OCI-LY1 (cell line): ENCODE data around the gene GORASP1.
A peak's percentile ranks its signal among the peaks of the same experiment; 100 is the strongest.

Experiments
- H2AFZ ChIP-seq: fragments of 200-600 bp; sonication (generic), shearing (Covaris generic); 2 replicates; pipeline ENCODE4 v1.6.0; 2014; ENCODE audit warnings: antibody characterized with exemption, mild to moderate bottlenecking, low read length
- H3F3A ChIP-seq: fragments of 200-600 bp; sonication (generic), shearing (Covaris generic); 2 replicates; pipeline ENCODE4 v1.6.0; 2014; ENCODE audit warnings: mild to moderate bottlenecking, antibody characterized with exemption, low read length, moderate library complexity; ENCODE audit not compliant: insufficient read depth
- H3K27ac ChIP-seq: fragments of 200-600 bp; sonication (generic); 2 replicates; pipeline ENCODE4 v1.5.1; 2014; ENCODE audit warnings: low read length, mixed run types, mild to moderate bottlenecking, low read depth; ENCODE audit not compliant: poor library complexity, severe bottlenecking
- H3K27me3 ChIP-seq: fragments of 200-600 bp; sonication (generic); 2 replicates; pipeline ENCODE4 v1.6.0; 2014; ENCODE audit warnings: antibody characterized with exemption, mild to moderate bottlenecking, low read length, moderate library complexity; ENCODE audit not compliant: insufficient read depth
- H3K36me3 ChIP-seq: fragments of 200-600 bp; sonication (generic); 2 replicates; pipeline ENCODE4 v1.6.1; 2014; ENCODE audit warnings: mild to moderate bottlenecking, antibody characterized with exemption, low read length, moderate library complexity, mixed read lengths; ENCODE audit not compliant: insufficient read depth
- H3K4me1 ChIP-seq: fragments of 200-600 bp; sonication (generic); 2 replicates; pipeline ENCODE4 v1.5.1; 2014; ENCODE audit warnings: mild to moderate bottlenecking, low read length, moderate library complexity; ENCODE audit not compliant: insufficient read depth, severe bottlenecking
- H3K4me2 ChIP-seq: fragments of 200-600 bp; sonication (generic), shearing (Covaris generic); 2 replicates; pipeline ENCODE4 v1.6.1; 2014; ENCODE audit warnings: low read length
- H3K4me3 ChIP-seq: fragments of 200-600 bp; sonication (generic); 2 replicates; pipeline ENCODE4 v1.5.1; 2014; ENCODE audit warnings: low read length, low read depth, mild to moderate bottlenecking, mixed read lengths; ENCODE audit not compliant: poor library complexity, severe bottlenecking
- H3K79me2 ChIP-seq: fragments of 200-600 bp; shearing (Covaris generic); 2 replicates; pipeline ENCODE4 v1.6.1; 2016; ENCODE audit warnings: mixed run types, low read length, mixed read lengths; ENCODE audit not compliant: insufficient read depth
- H3K9ac ChIP-seq: fragments of 200-600 bp; sonication (generic), shearing (Covaris generic); 2 replicates; pipeline ENCODE4 v1.6.1; 2014; ENCODE audit warnings: mild to moderate bottlenecking, low read length, mixed read lengths
- H3K9me2 ChIP-seq: fragments of 200-600 bp; sonication (generic), shearing (Covaris generic); 2 replicates; pipeline ENCODE4 v1.6.1; 2014; ENCODE audit warnings: low read depth, mild to moderate bottlenecking, low read length, mixed read lengths
- H3K9me3 ChIP-seq: fragments of 200-600 bp; shearing (Covaris generic); 2 replicates; pipeline ENCODE4 v1.6.1; 2014; ENCODE audit warnings: low read length, mixed read lengths
- H4K20me1 ChIP-seq: fragments of 200-600 bp; sonication (generic), shearing (Covaris generic); 2 replicates; pipeline ENCODE4 v1.6.0; 2016; ENCODE audit warnings: mild to moderate bottlenecking, low read length; ENCODE audit not compliant: insufficient read depth
- EZH2 ChIP-seq: fragments of 200-600 bp; sonication (generic), shearing (Covaris generic); IDR thresholded peaks from 2 replicates; pipeline ENCODE4 v1.8.0; 2017; ENCODE audit warnings: borderline replicate concordance, mixed run types, mild to moderate bottlenecking, antibody characterized with exemption, low read length, moderate library complexity, mixed read lengths
- TF ChIP-seq, protein P1 (sequence below): fragments of 200-600 bp; sonication (generic), shearing (Covaris generic); IDR thresholded peaks from 2 replicates; pipeline ENCODE4 v1.5.1; 2017; ENCODE audit warnings: mild to moderate bottlenecking, antibody characterized with exemption, low read length, moderate library complexity, mixed read lengths

Gene GORASP1

DNA sequence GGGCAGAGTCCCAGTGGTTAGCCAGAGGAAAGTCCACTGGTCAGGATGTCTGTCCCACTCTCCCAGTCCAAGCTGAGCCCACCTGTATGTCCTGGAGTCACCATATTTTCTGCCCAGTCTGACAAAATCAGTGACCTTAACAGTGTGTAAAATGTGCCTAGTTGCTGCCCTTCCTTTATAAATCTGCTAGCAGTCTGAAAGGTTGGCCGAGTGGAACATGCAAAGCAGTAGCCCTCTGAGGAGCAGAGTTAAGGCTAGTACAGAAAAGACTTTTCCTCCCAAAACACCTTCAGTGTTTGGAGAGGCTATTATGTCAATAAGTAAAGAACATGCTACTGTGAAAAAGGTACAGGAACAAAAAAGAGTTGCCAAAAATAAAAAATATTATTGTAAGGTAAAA is 15.4 kb upstream of the GORASP1 start:
- TF ChIP-seq EZH2, result no peak
- TF ChIP-seq, protein P1, sequence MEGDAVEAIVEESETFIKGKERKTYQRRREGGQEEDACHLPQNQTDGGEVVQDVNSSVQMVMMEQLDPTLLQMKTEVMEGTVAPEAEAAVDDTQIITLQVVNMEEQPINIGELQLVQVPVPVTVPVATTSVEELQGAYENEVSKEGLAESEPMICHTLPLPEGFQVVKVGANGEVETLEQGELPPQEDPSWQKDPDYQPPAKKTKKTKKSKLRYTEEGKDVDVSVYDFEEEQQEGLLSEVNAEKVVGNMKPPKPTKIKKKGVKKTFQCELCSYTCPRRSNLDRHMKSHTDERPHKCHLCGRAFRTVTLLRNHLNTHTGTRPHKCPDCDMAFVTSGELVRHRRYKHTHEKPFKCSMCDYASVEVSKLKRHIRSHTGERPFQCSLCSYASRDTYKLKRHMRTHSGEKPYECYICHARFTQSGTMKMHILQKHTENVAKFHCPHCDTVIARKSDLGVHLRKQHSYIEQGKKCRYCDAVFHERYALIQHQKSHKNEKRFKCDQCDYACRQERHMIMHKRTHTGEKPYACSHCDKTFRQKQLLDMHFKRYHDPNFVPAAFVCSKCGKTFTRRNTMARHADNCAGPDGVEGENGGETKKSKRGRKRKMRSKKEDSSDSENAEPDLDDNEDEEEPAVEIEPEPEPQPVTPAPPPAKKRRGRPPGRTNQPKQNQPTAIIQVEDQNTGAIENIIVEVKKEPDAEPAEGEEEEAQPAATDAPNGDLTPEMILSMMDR, result no peak
- Histone ChIP-seq H3K36me3 (no peaks in the 10 kb centered on the region), H3K4me3 (peak overlapping the region; percentile 7), H4K20me1 (no peaks in the 10 kb centered on the region), H3K9me2 (no peaks in the 10 kb centered on the region), H3K79me2 (no peaks in the 10 kb centered on the region), H3K27me3 (no peaks in the 10 kb centered on the region), H3K4me1 (peaks cover 65% of the 10 kb centered on the region), H3K9me3 (no peaks in the 10 kb centered on the region), H3K4me2 (peak overlapping the region; percentile 43; the same call in 1 of the 2 replicates), H3K27ac (peak overlapping the region; percentile 86), H3F3A (no peaks in the 10 kb centered on the region), H3K9ac (peak overlapping the region; percentile 31; the same call in 1 of the 2 replicates), H2AFZ (no peak overlapping the region)

DNA sequence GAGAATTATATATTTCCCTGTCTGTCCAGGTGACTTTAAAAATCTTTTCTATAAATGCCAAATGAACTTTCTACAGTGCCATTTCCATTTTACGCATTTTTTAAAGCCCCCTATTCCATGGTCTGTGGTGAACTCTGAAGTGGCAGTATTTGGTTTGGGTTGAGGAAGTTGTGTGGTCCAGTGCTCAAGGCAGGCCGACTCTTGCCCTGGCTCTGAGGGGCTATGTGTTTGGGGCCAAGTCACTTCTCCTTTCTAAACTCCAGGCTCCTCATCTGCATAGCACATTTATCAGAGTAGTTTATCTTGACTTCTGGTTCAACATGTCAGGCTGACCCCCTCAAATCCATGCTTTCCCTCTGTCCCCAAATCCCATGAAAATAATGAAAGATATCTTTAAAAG is 14.2 kb upstream of the GORASP1 start:
- Histone ChIP-seq H3K27ac (peak overlapping the region; percentile 86), H3K4me3 (no peak overlapping the region), H3K9ac (peak overlapping the region; percentile 29; the same call in 1 of the 2 replicates), H3K4me1 (peaks cover 54% of the 10 kb centered on the region), H3K9me2 (no peaks in the 10 kb centered on the region), H4K20me1 (no peaks in the 10 kb centered on the region), H3K27me3 (no peaks in the 10 kb centered on the region), H3K36me3 (no peaks in the 10 kb centered on the region), H3K79me2 (no peaks in the 10 kb centered on the region), H3K4me2 (peak overlapping the region; percentile 43; the same call in 1 of the 2 replicates), H3K9me3 (no peaks in the 10 kb centered on the region), H2AFZ (no peak overlapping the region), H3F3A (no peaks in the 10 kb centered on the region)
- TF ChIP-seq, protein P1, result no peak
- TF ChIP-seq EZH2, result no peak

DNA sequence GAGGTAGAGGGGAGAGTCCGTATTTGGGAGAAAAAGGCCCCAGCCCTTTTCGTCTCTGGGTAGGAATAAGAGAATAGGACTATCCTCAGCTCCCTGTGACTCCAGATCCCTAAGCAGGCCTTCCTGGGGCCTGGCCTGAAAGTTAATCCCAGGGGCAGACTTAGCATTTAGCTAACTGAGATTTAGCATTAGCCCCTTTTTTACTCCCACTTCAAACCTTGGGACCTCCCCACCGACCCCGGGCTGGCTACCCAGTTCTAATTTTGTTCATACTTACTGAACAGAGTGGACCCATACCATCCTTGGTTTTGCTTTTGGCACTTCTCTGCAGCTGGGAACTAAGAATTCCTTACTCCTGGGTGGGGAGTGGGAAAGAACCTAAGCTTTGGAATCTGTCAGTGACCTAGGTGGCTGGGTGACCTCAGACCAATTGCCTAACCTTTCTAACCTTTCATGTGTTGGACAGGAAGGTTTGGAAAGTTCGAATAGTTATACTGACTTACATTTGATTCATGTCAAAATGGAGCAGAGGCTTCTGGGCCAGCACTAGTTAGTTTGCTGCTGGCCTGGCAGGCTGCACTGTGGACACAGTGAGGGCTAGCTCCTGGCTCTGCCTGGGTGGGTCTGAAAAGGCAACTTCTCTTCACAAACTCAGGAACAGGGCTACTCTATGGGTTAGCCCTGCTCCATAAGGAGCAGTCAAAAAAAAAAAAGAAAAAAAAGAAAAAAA is 11.7 kb upstream of the GORASP1 start:
- H3K79me2 ChIP-seq, result no peaks in the 10 kb centered on the region
- H3K4me1 ChIP-seq, result peaks cover 45% of the 10 kb centered on the region
- TF ChIP-seq, protein P1, result no peak
- no peak for TF ChIP-seq EZH2
- H2AFZ ChIP-seq, result no peak overlapping the region
- no peaks in the 10 kb centered on the region for H3K9me2 ChIP-seq
- H3F3A ChIP-seq, result no peaks in the 10 kb centered on the region
- H3K9ac ChIP-seq, result no peak overlapping the region
- H3K4me3 ChIP-seq, result no peak overlapping the region
- no peak overlapping the region for H3K4me2 ChIP-seq
- H4K20me1 ChIP-seq, result no peaks in the 10 kb centered on the region
- H3K9me3 ChIP-seq, result no peaks in the 10 kb centered on the region
- no peaks in the 10 kb centered on the region for H3K36me3 ChIP-seq
- no peak overlapping the region for H3K27ac ChIP-seq
- no peaks in the 10 kb centered on the region for H3K27me3 ChIP-seq
